Osteocyte (in vitro differentiated cells): ENCODE data around the gene MAML2. TPM values are rescaled to one million over a fixed set of nuclear protein-coding genes. Genes with fewer than 3 reads are reported as not detected.

Experiments
- DNase-seq: peaks from one replicate; pipeline ENCODE4 v3.0.0; 2021; ENCODE audit warnings: mixed read lengths; ENCODE audit not compliant: unreplicated experiment; ENCODE audit errors: extremely low spot score
- H3K27ac Mint-ChIP-seq: one replicate; pipeline ENCODE4 v1.8.0; 2021; ENCODE audit warnings: mild to moderate bottlenecking, mixed read lengths; ENCODE audit not compliant: unreplicated experiment
- H3K27me3 Mint-ChIP-seq: one replicate; pipeline ENCODE4 v1.8.0; 2021; ENCODE audit warnings: mixed read lengths; ENCODE audit not compliant: unreplicated experiment
- H3K36me3 Mint-ChIP-seq: one replicate; pipeline ENCODE4 v1.8.0; 2021; ENCODE audit warnings: mixed read lengths; ENCODE audit not compliant: unreplicated experiment
- H3K4me1 Mint-ChIP-seq: one replicate; pipeline ENCODE4 v1.8.0; 2021; ENCODE audit warnings: mixed read lengths; ENCODE audit not compliant: unreplicated experiment
- H3K4me3 Mint-ChIP-seq: one replicate; pipeline ENCODE4 v1.8.0; 2021; ENCODE audit warnings: mild to moderate bottlenecking, moderate library complexity, mixed read lengths; ENCODE audit not compliant: unreplicated experiment
- H3K9me3 Mint-ChIP-seq: one replicate; pipeline ENCODE4 v1.8.0; 2021; ENCODE audit warnings: mixed read lengths; ENCODE audit not compliant: unreplicated experiment
- CTCF ChIP-seq: fragments of 200-600 bp; sonication (generic); IDR thresholded peaks from 2 replicates; pipeline ENCODE4 v1.5.0; 2021; ENCODE audit warnings: antibody characterized with exemption, mild to moderate bottlenecking, moderate library complexity
- total RNA-seq: library from RNA; stranded (reverse); gene quantifications from 2 replicates; pipeline ENCODE4 v1.2.1, GENCODE V29; 2021

The MAML2 gene
- total RNA-seq, 1 donor from 2014 or later, result 29.3 TPM

DNA sequence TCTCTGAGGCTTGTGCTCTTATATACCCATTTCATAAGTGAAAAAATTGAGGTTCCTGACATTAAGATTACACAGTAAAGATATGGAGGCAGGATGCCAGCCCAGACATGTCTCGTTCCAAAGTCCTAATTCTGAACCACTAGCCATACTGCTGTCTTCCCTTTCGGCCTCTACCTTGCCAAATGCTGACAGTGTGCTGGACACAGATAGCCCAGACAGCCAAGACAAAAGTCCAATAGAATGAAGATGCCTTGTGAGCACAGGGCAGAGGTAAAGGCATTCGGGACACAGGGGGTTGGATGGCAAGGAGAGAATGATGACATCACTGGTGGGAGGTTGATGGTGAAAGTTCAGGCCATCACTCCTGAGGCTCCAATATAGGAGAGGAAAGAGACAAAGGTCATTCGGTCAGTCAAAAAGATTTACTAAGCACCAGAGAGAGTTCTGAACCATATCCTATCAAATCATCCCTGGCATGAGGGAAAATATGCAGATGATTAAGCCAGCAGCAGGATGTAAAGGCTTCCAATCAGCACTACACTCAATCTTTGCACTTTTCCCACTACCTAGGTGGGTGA lies 245.1 kb downstream of the MAML2 start:
- no peak for TF ChIP-seq CTCF
- Mint-ChIP-seq H3K36me3 (peaks cover 4% of the 10 kb centered on the region), H3K4me3 (no peak overlapping the region), H3K4me1 (peaks cover 54% of the 10 kb centered on the region), H3K27ac (peak overlapping the region; percentile 81), H3K27me3 (no peaks in the 10 kb centered on the region), H3K9me3 (no peaks in the 10 kb centered on the region)
- no peak for DNase-seq

- Mint-ChIP-seq H3K27ac (no peak overlapping the region), H3K4me1 (peaks cover 48% of the 10 kb centered on the region), H3K4me3 (no peak overlapping the region), H3K27me3 (no peaks in the 10 kb centered on the region), H3K9me3 (no peaks in the 10 kb centered on the region), H3K36me3 (peaks cover 15% of the 10 kb centered on the region)
- no peak for TF ChIP-seq CTCF
- no peak for DNase-seq
Measured at GRCh38 chr11:96096360-96096759, 246.6 kb downstream of the MAML2 start.

DNA sequence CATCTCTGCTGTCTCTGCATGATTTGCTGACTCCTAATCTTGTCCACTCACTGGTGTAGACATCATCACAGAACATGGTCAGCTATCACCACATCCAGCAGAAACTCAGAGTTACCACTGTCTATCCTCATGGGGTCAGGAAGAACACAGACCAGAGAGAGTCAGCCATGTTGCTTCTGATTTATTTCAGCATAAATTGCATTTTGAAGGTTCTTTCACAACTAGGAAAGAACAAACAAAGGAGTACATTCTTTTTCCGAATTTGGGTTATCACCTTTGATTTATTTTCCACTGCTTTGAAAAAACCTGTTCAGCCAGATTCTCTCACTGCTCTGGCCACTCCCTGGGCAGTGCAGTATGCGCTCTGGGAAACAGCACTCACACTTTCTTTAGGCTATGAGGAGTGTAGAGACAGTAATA lies 247.1 kb downstream of the MAML2 start:
- Mint-ChIP-seq H3K27ac (no peak overlapping the region), H3K9me3 (no peaks in the 10 kb centered on the region), H3K4me3 (no peak overlapping the region), H3K36me3 (peaks cover 15% of the 10 kb centered on the region), H3K4me1 (peaks cover 49% of the 10 kb centered on the region), H3K27me3 (no peaks in the 10 kb centered on the region)
- no peak for TF ChIP-seq CTCF
- no peak for DNase-seq

DNA sequence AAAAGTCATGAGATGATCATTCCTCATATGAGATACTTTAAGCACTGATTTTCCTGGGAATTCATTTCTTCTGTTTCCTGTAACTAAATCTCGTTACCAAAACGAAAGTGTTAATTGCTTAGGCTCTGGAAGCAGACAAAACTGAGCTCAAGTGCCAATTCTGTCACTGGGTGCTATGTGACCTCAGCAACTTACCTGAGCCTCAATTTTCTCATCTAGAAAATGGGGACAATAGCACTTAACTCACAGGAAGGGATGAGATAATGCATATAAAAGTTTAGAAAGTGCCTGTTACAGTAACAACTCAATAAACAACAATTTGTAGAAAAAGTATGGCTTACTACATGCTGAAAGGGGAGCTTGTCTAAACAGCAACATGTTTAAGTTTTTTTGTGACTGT lies 248.8 kb downstream of the MAML2 start:
- H3K4me3 Mint-ChIP-seq, result no peak overlapping the region
- no peak for DNase-seq
- no peaks in the 10 kb centered on the region for H3K27me3 Mint-ChIP-seq
- H3K36me3 Mint-ChIP-seq, result peaks cover 15% of the 10 kb centered on the region
- TF ChIP-seq CTCF, result no peak
- H3K9me3 Mint-ChIP-seq, result no peaks in the 10 kb centered on the region
- H3K27ac Mint-ChIP-seq, result no peak overlapping the region
- peaks cover 61% of the 10 kb centered on the region for H3K4me1 Mint-ChIP-seq

DNA sequence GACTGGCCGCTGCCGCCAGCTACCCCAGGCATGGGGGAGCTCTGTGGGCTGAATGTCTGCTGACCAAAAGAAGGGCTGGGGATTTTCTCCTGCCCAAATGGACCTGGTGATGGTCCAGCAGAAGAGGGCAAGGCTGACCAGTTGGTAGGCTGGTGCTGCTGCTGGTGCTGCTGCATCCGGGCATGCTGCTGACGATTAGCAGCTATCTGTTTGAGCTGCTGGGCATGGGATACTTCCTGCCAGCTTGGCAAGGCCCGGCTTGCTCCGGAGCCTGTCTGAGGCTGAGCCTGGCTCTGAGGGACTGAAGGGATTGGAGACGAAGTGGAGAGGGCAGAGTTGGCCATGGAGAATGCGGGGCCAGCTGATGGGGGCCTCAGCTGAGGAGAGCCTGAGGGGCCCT lies 250.5 kb downstream of the MAML2 start:
- DNase-seq, result no peak
- Mint-ChIP-seq H3K4me1 (peaks cover 54% of the 10 kb centered on the region), H3K36me3 (peaks cover 16% of the 10 kb centered on the region), H3K9me3 (no peaks in the 10 kb centered on the region), H3K27ac (no peak overlapping the region), H3K4me3 (no peak overlapping the region), H3K27me3 (no peaks in the 10 kb centered on the region)
- TF ChIP-seq CTCF, result no peak
